HepG2 (cell line): ENCODE data around the gene SPINK8. TPM values are rescaled to one million over a fixed set of nuclear protein-coding genes. Genes with fewer than 3 reads are reported as not detected.

ENCODE experiments used
- FOXO1 ChIP-seq: sonication (generic); formaldehyde crosslinking; IDR thresholded peaks from 2 replicates; pipeline ENCODE4 v1.4.0; 2020; ENCODE audit warnings: missing genetic modification reagents
- HMG20A ChIP-seq: IDR thresholded peaks from 2 replicates; pipeline ENCODE4 v1.6.1; 2016; ENCODE audit warnings: borderline replicate concordance
- RAD21 ChIP-seq: fragments of 450-650 bp; formaldehyde crosslinking; IDR thresholded peaks from 2 replicates; pipeline ENCODE4 v1.5.0; 2020; ENCODE audit warnings: mild to moderate bottlenecking
- RFX5 ChIP-seq: IDR thresholded peaks from 2 replicates; pipeline ENCODE4 v1.6.1; 2011; ENCODE audit warnings: low read depth, low read length, improper control_type of control experiment
- SAFB2 ChIP-seq: sonication (generic); formaldehyde crosslinking; IDR thresholded peaks from 2 replicates; pipeline ENCODE4 v1.5.1; 2020; ENCODE audit warnings: missing genetic modification reagents, low read depth, mild to moderate bottlenecking, borderline replicate concordance
- ZNF256 ChIP-seq: sonication (generic); formaldehyde crosslinking; conservative IDR thresholded peaks from 2 replicates; pipeline ENCODE4 v1.4.0; 2020; ENCODE audit warnings: missing genetic modification reagents
- ZNF343 ChIP-seq: sonication (generic); formaldehyde crosslinking; IDR thresholded peaks from 2 replicates; pipeline ENCODE4 v1.4.0; 2020; ENCODE audit warnings: mild to moderate bottlenecking, missing genetic modification reagents
- ZNF598 ChIP-seq: sonication (generic); formaldehyde crosslinking; IDR thresholded peaks from 2 replicates; pipeline ENCODE4 v1.5.1; 2020; ENCODE audit warnings: mild to moderate bottlenecking, missing genetic modification reagents, borderline replicate concordance
- ZNF607 ChIP-seq: sonication (generic); formaldehyde crosslinking; IDR thresholded peaks from 2 replicates; pipeline ENCODE4 v1.5.1; 2020; ENCODE audit warnings: missing genetic modification reagents, mild to moderate bottlenecking, borderline replicate concordance
- polyA plus RNA-seq, 8 experiments: library from polyadenylated mRNA; depleted of rRNA in 3 of 8; stranded (reverse) in 7 of 8; unstranded in 1 of 8; fragments of >200 nt; fragmentation: Illumina TruSeq in 4 of 8; extraction: Trizol in 4 of 8; gene quantifications; 2 replicates each; pipeline versions ENCODE4 v1.2.1 to v1.2.3, GENCODE V29; 2011 to 2016; ENCODE audit warnings: low read depth in 4 of 8, missing spikeins in 1 of 8, mixed read lengths in 1 of 8; ENCODE audit not compliant: insufficient read depth in 1 of 8
- total RNA-seq, 5 experiments: library from RNA; depleted of rRNA; stranded (reverse); fragments of >200 nt; fragmentation: Illumina TruSeq; extraction: Trizol; gene quantifications; 2 replicates each; pipeline ENCODE4 v1.2.3, GENCODE V29; 2016; ENCODE audit warnings: low read depth in 1 of 5
- TF ChIP-seq, protein P1 (sequence below): sonication (generic); formaldehyde crosslinking; IDR thresholded peaks from 2 replicates; pipeline ENCODE4 v1.4.0; 2020; ENCODE audit warnings: missing genetic modification reagents
- TF ChIP-seq, protein P2 (sequence below): sonication (generic); formaldehyde crosslinking; IDR thresholded peaks from 2 replicates; pipeline ENCODE4 v1.8.1; 2023; ENCODE audit warnings: mild to moderate bottlenecking, inconsistent platforms, moderate library complexity, missing genetic modification reagents, borderline replicate concordance
- TF ChIP-seq, protein P3 (sequence below): sonication (generic); formaldehyde crosslinking; IDR thresholded peaks from 2 replicates; pipeline ENCODE4 v1.5.1; 2020; ENCODE audit warnings: mild to moderate bottlenecking, missing genetic modification reagents, moderate library complexity
- TF ChIP-seq, protein P4 (sequence below): sonication (generic); formaldehyde crosslinking; IDR thresholded peaks from 2 replicates; pipeline ENCODE4 v1.5.0; 2020; ENCODE audit warnings: missing genetic modification reagents, mild to moderate bottlenecking, borderline replicate concordance
- TF ChIP-seq, protein P5 (sequence below): sonication (generic); formaldehyde crosslinking; IDR thresholded peaks from 2 replicates; pipeline ENCODE4 v1.8.0; 2022; ENCODE audit warnings: mild to moderate bottlenecking, missing genetic modification reagents; ENCODE audit not compliant: insufficient replicate concordance

Gene SPINK8
- total and polyA plus RNA-seq, 2 of the 13 experiments (the other 11 are each of a cell fraction or from before 2014, with no cell fraction given): not detected

DNA sequence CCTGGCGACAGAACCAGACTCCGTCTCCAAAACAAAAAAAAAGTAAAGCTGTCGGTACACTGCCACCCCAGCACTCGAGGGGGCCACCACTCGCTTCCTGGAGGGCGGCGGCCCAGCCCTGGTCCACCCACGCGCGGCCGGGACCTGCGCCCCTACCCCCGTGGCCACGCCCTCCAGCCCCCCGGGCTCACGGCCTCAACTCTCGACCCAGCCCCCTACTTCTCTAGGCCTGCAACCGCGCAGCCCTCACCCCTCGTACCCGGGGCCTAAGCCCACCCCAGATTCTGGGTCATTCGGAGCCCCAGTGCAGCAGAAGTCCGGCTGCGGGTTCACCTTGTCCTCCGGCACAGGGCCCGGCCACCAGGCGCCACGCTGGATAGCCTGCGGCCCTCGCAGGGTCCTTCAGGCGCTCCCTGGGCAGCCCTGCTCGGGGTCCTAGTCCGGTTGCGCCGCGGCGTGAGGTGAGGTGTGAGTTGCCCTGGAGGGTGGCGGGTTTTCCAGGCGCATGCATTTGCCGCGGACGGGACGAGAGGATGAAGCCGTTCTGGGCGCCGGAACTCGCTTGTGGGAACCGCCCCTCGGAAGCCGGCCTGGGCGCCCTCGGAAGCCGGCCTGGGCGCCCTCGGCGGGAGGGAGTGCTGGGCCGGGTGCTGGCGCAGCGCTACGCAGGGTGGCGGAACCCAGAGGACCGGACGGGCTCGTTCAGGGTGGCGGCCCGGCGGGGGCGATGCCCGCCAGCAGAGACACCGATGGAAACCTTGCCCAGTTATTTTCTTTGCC is 32.3 kb downstream of the SPINK8 start, which contains the start of gene NME6 (continued):
- TF ChIP-seq, protein P1, sequence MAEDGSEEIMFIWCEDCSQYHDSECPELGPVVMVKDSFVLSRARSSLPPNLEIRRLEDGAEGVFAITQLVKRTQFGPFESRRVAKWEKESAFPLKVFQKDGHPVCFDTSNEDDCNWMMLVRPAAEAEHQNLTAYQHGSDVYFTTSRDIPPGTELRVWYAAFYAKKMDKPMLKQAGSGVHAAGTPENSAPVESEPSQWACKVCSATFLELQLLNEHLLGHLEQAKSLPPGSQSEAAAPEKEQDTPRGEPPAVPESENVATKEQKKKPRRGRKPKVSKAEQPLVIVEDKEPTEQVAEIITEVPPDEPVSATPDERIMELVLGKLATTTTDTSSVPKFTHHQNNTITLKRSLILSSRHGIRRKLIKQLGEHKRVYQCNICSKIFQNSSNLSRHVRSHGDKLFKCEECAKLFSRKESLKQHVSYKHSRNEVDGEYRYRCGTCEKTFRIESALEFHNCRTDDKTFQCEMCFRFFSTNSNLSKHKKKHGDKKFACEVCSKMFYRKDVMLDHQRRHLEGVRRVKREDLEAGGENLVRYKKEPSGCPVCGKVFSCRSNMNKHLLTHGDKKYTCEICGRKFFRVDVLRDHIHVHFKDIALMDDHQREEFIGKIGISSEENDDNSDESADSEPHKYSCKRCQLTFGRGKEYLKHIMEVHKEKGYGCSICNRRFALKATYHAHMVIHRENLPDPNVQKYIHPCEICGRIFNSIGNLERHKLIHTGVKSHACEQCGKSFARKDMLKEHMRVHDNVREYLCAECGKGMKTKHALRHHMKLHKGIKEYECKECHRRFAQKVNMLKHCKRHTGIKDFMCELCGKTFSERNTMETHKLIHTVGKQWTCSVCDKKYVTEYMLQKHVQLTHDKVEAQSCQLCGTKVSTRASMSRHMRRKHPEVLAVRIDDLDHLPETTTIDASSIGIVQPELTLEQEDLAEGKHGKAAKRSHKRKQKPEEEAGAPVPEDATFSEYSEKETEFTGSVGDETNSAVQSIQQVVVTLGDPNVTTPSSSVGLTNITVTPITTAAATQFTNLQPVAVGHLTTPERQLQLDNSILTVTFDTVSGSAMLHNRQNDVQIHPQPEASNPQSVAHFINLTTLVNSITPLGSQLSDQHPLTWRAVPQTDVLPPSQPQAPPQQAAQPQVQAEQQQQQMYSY: peak; percentile 82
- TF ChIP-seq HMG20A (CRISPR knock-in tag) (0 out of 2 replicates have a peak, but pooled peaks have one; percentile 9), ZNF343 (CRISPR knock-in tag) (no peak), ZNF598 (CRISPR knock-in tag) (peak; percentile 97; the same call in 1 of the 2 replicates), FOXO1 (CRISPR knock-in tag) (peak; percentile 40; the same call in 1 of the 2 replicates), RAD21 (CRISPR knock-in tag) (no peak; the same call in none of the 2 replicates), ZNF607 (CRISPR knock-in tag) (peak; percentile 95), SAFB2 (CRISPR knock-in tag) (peak; percentile 85; the same call in 1 of the 2 replicates), ZNF256 (CRISPR knock-in tag) (no peak; the same call in 1 of the 2 replicates), RFX5 (no peak)
- TF ChIP-seq, protein P2, sequence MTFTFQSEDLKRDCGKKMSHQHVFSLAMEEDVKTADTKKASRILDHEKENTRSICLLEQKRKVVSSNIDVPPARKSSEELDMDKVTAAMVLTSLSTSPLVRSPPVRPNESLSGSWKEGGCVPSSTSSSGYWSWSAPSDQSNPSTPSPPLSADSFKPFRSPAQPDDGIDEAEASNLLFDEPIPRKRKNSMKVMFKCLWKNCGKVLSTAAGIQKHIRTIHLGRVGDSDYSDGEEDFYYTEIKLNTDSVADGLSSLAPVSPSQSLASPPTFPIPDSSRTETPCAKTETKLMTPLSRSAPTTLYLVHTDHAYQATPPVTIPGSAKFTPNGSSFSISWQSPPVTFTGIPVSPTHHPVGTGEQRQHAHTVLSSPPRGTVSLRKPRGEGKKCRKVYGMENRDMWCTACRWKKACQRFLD (CRISPR knock-in tag): peak; percentile 91; the same call in 1 of the 2 replicates
- TF ChIP-seq, protein P3, sequence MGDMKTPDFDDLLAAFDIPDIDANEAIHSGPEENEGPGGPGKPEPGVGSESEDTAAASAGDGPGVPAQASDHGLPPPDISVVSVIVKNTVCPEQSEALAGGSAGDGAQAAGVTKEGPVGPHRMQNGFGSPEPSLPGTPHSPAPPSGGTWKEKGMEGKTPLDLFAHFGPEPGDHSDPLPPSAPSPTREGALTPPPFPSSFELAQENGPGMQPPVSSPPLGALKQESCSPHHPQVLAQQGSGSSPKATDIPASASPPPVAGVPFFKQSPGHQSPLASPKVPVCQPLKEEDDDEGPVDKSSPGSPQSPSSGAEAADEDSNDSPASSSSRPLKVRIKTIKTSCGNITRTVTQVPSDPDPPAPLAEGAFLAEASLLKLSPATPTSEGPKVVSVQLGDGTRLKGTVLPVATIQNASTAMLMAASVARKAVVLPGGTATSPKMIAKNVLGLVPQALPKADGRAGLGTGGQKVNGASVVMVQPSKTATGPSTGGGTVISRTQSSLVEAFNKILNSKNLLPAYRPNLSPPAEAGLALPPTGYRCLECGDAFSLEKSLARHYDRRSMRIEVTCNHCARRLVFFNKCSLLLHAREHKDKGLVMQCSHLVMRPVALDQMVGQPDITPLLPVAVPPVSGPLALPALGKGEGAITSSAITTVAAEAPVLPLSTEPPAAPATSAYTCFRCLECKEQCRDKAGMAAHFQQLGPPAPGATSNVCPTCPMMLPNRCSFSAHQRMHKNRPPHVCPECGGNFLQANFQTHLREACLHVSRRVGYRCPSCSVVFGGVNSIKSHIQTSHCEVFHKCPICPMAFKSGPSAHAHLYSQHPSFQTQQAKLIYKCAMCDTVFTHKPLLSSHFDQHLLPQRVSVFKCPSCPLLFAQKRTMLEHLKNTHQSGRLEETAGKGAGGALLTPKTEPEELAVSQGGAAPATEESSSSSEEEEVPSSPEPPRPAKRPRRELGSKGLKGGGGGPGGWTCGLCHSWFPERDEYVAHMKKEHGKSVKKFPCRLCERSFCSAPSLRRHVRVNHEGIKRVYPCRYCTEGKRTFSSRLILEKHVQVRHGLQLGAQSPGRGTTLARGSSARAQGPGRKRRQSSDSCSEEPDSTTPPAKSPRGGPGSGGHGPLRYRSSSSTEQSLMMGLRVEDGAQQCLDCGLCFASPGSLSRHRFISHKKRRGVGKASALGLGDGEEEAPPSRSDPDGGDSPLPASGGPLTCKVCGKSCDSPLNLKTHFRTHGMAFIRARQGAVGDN (CRISPR knock-in tag): peak; percentile 100
- TF ChIP-seq, protein P4, sequence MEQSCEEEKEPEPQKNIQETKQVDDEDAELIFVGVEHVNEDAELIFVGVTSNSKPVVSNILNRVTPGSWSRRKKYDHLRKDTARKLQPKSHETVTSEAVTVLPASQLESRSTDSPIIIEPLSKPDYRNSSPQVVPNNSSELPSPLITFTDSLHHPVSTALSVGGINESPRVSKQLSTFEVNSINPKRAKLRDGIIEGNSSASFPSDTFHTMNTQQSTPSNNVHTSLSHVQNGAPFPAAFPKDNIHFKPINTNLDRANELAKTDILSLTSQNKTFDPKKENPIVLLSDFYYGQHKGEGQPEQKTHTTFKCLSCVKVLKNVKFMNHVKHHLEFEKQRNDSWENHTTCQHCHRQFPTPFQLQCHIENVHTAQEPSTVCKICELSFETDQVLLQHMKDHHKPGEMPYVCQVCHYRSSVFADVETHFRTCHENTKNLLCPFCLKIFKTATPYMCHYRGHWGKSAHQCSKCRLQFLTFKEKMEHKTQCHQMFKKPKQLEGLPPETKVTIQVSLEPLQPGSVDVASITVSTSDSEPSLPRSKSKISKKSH (CRISPR knock-in tag): peak; percentile 99
- TF ChIP-seq, protein P5, sequence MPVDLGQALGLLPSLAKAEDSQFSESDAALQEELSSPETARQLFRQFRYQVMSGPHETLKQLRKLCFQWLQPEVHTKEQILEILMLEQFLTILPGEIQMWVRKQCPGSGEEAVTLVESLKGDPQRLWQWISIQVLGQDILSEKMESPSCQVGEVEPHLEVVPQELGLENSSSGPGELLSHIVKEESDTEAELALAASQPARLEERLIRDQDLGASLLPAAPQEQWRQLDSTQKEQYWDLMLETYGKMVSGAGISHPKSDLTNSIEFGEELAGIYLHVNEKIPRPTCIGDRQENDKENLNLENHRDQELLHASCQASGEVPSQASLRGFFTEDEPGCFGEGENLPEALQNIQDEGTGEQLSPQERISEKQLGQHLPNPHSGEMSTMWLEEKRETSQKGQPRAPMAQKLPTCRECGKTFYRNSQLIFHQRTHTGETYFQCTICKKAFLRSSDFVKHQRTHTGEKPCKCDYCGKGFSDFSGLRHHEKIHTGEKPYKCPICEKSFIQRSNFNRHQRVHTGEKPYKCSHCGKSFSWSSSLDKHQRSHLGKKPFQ (CRISPR knock-in tag): peak; percentile 96
